GM18951 (cell line): Measurements from ENCODE around the gene POLR3C.

ENCODE experiments used
- POLR2A ChIP-seq: IDR thresholded peaks from 4 replicates; pipeline ENCODE4 v1.6.1; 2011; ENCODE audit warnings: mild to moderate bottlenecking; ENCODE audit not compliant: insufficient read length, insufficient read depth; ENCODE audit errors: extremely low read depth
- in situ Hi-C: fragments of 300-500 bp; cut with MboI; formaldehyde crosslinking; loops from one replicate; pipeline ENCODE4 v1.12.0; 2022; ENCODE audit warnings: low sequenced_read_pairs, mixed read lengths, inconsistent platforms; ENCODE audit not compliant: unreplicated experiment

The POLR3C gene

GRCh38 chr1:145843031-145843430 lies 19.0 kb downstream of the POLR3C start:
- in situ Hi-C loops, result no loop called here
- TF ChIP-seq POLR2A, result no peak

- in situ Hi-C loops, result no loop called here
- no peak for TF ChIP-seq POLR2A
Measured at GRCh38 chr1:145845144-145845513, 21.1 kb downstream of the POLR3C start.

- TF ChIP-seq POLR2A, result peak; percentile 66
- in situ Hi-C loops, result no loop called here
Measured at GRCh38 chr1:145845514-145846161, 21.6 kb downstream of the POLR3C start, which contains the start of gene NUDT17. Gene NUDT17, plus strand, starts transcription at chr1:145845630. Its CDS starts 11 bp downstream, at chr1:145845641.

GRCh38 chr1:145846201-145846612 lies 22.2 kb downstream of the POLR3C start:
- TF ChIP-seq POLR2A, result peak; percentile 14
- in situ Hi-C loops, result no loop called here

- no peak for TF ChIP-seq POLR2A
- in situ Hi-C loops, result no loop called here
Measured at GRCh38 chr1:145847827-145848226, 23.8 kb downstream of the POLR3C start.

GRCh38 chr1:145849356-145850160 lies 25.6 kb downstream of the POLR3C start:
- TF ChIP-seq POLR2A, result no peak
- in situ Hi-C loops, result no loop called here

- TF ChIP-seq POLR2A, result no peak
- in situ Hi-C loops, result no loop called here
Measured at GRCh38 chr1:145855426-145855948, 31.5 kb downstream of the POLR3C start.

GRCh38 chr1:145857170-145857569 lies 33.2 kb downstream of the POLR3C start:
- in situ Hi-C loops, result no loop called here

GRCh38 chr1:145858238-145858900 lies 34.4 kb downstream of the POLR3C start:
- in situ Hi-C loops, result no loop called here

More at GRCh38 chr1:145857170-145857569, 33.2 kb downstream of the POLR3C start:
- TF ChIP-seq POLR2A, result no peak

GRCh38 chr1:145858901-145859490 lies 35.0 kb downstream of the POLR3C start, which contains the start of gene PIAS3:
Gene PIAS3, minus strand, starts transcription at chr1:145859081. Its CDS starts 91 bp downstream, at chr1:145858990.
- in situ Hi-C loops, result no loop called here

More at GRCh38 chr1:145858238-145858900, 34.4 kb downstream of the POLR3C start:
- TF ChIP-seq POLR2A, result no peak

GRCh38 chr1:145859491-145860023 lies 35.6 kb downstream of the POLR3C start:
- TF ChIP-seq POLR2A, result peak; percentile 66
- in situ Hi-C loops, result no loop called here

More at GRCh38 chr1:145858901-145859490, 35.0 kb downstream of the POLR3C start, which contains the start of gene PIAS3:
- TF ChIP-seq POLR2A, result peak; percentile 48

GRCh38 chr1:145863282-145864018 lies 39.5 kb downstream of the POLR3C start:
- TF ChIP-seq POLR2A, result no peak
- in situ Hi-C loops, result no loop called here

GRCh38 chr1:145868232-145868631 lies 44.2 kb downstream of the POLR3C start:
- in situ Hi-C loops, result no loop called here
- no peak for TF ChIP-seq POLR2A
